Muscle of leg (tissue), 11 donors: ENCODE results near the gene HSH2D. TPM values are rescaled to one million over a fixed set of nuclear protein-coding genes. Genes with fewer than 3 reads are reported as not detected.
A peak's percentile ranks its signal among the peaks of the same experiment; 100 is the strongest.
"Not testable (repeated sequence)": the region's sequence is repeated elsewhere in the genome, so short reads cannot be mapped to it uniquely, and the experiment has no call there.

Experiments used
- DNase-seq: peaks from one replicate; pipeline ENCODE4 v3.0.0; 2013
- H3K27ac ChIP-seq: one replicate; pipeline ENCODE4 v1.5.1; 2013; ENCODE audit warnings: mild to moderate bottlenecking, low read length, control low read depth
- H3K27me3 ChIP-seq: one replicate; pipeline ENCODE4 v1.6.1; 2013; ENCODE audit warnings: low read length; ENCODE audit not compliant: control insufficient read depth, insufficient read depth
- H3K36me3 ChIP-seq: one replicate; pipeline ENCODE4 v1.6.1; 2013; ENCODE audit warnings: low read length; ENCODE audit not compliant: control insufficient read depth, insufficient read depth
- H3K4me1 ChIP-seq: one replicate; pipeline ENCODE4 v1.6.1; 2013; ENCODE audit warnings: low read length; ENCODE audit not compliant: control insufficient read depth, insufficient read depth
- H3K4me3 ChIP-seq: one replicate; pipeline ENCODE4 v1.5.1; 2013; ENCODE audit warnings: low read length, control low read depth
- H3K9me3 ChIP-seq: replicated peaks from 2 replicates; pipeline ENCODE4 v1.6.1; 2013; ENCODE audit warnings: low read depth, low read length; ENCODE audit not compliant: control insufficient read depth
- WGBS: methylation state at CpG from one replicate; pipeline ENCODE4 v1.1.5; 2013; ENCODE audit warnings: missing lambda C conversion rate; ENCODE audit not compliant: insufficient coverage; 5-methylcytosine and 5-hydroxymethylcytosine counted together
- polyA plus RNA-seq, 8 donors: library from polyadenylated mRNA; unstranded; fragments of 120-200 nt; gene quantifications; one replicate each; pipeline versions ENCODE4 v1.2.1 to v1.2.3, GENCODE V29; 2013; ENCODE audit warnings: inconsistent platforms in 1 of 8, low replicate concordance in 1 of 8; ENCODE audit not compliant: insufficient read length in 8 of 8, insufficient read depth in 1 of 8
- total RNA-seq: library from RNA; stranded (reverse); fragments of 120-200 nt; gene quantifications from one replicate; pipeline ENCODE4 v1.2.4, GENCODE V29; 2013

Gene HSH2D
- total and polyA plus RNA-seq, 9 donors = 0.13 to 0.78 (median 0.27) TPM

GRCh38 chr19:16119075-16119857 lies 24.2 kb upstream of the HSH2D start:
- WGBS = 96% methylated on average over 14 of the region's 19 CpGs
- Histone ChIP-seq H3K36me3 (peaks cover 67% of the 10 kb centered on the region), H3K27ac (peak overlapping the region; percentile 29)
- not testable (repeated sequence) for H3K9me3 ChIP-seq, H3K4me1 ChIP-seq, DNase-seq, H3K4me3 ChIP-seq, H3K27me3 ChIP-seq

GRCh38 chr19:16121141-16121540 lies 22.3 kb upstream of the HSH2D start:
- no peak for DNase-seq
- H3K4me1 ChIP-seq = peaks cover 4% of the 10 kb centered on the region
- no peaks in the 10 kb centered on the region for H3K9me3 ChIP-seq
- no peak overlapping the region for H3K27ac ChIP-seq
- 94% methylated on average over 3 of the region's 5 CpGs for WGBS
- H3K27me3 ChIP-seq = no peaks in the 10 kb centered on the region
- H3K36me3 ChIP-seq = peaks cover 79% of the 10 kb centered on the region
- H3K4me3 ChIP-seq = no peak overlapping the region

GRCh38 chr19:16121967-16122366 lies 21.5 kb upstream of the HSH2D start:
- peaks cover 4% of the 10 kb centered on the region for H3K4me1 ChIP-seq
- DNase-seq = no peak
- no peaks in the 10 kb centered on the region for H3K9me3 ChIP-seq
- H3K4me3 ChIP-seq = no peak overlapping the region
- WGBS = 97% methylated on average over 7 of the region's 11 CpGs
- H3K27me3 ChIP-seq = no peaks in the 10 kb centered on the region
- H3K27ac ChIP-seq = no peak overlapping the region
- peaks cover 85% of the 10 kb centered on the region for H3K36me3 ChIP-seq

GRCh38 chr19:16124953-16125352 lies 18.5 kb upstream of the HSH2D start:
- Histone ChIP-seq H3K36me3 (peaks cover 90% of the 10 kb centered on the region), H3K27ac (no peak overlapping the region), H3K4me1 (no peaks in the 10 kb centered on the region), H3K27me3 (no peaks in the 10 kb centered on the region), H3K9me3 (no peaks in the 10 kb centered on the region), H3K4me3 (no peak overlapping the region)
- DNase-seq = no peak
- 83% methylated on average over 12 of the region's 14 CpGs for WGBS

GRCh38 chr19:16125737-16126495 lies 17.6 kb upstream of the HSH2D start:
- 66% methylated on average over 6 of the region's 10 CpGs for WGBS
- no peak overlapping the region for H3K4me3 ChIP-seq

GRCh38 chr19:16127080-16127479 lies 16.4 kb upstream of the HSH2D start:
- H3K4me1 ChIP-seq = no peaks in the 10 kb centered on the region
- no peak for DNase-seq
- H3K4me3 ChIP-seq = no peak overlapping the region
- WGBS = 87% methylated on average over 4 of the region's 11 CpGs
- peaks cover 85% of the 10 kb centered on the region for H3K36me3 ChIP-seq
- H3K27me3 ChIP-seq = no peaks in the 10 kb centered on the region
- H3K9me3 ChIP-seq = no peaks in the 10 kb centered on the region
- no peak overlapping the region for H3K27ac ChIP-seq

More at GRCh38 chr19:16125737-16126495, 17.6 kb upstream of the HSH2D start:
- peaks cover 94% of the 10 kb centered on the region for H3K36me3 ChIP-seq
- DNase-seq = no peak
- H3K27me3 ChIP-seq = no peaks in the 10 kb centered on the region
- H3K9me3 ChIP-seq = no peaks in the 10 kb centered on the region
- no peaks in the 10 kb centered on the region for H3K4me1 ChIP-seq
- no peak overlapping the region for H3K27ac ChIP-seq

- no peak overlapping the region for H3K4me3 ChIP-seq
- H3K9me3 ChIP-seq = no peaks in the 10 kb centered on the region
- 90% methylated on average over 19 of the region's 21 CpGs for WGBS
- no peak for DNase-seq
- H3K4me1 ChIP-seq = no peaks in the 10 kb centered on the region
- no peaks in the 10 kb centered on the region for H3K27me3 ChIP-seq
- peaks cover 85% of the 10 kb centered on the region for H3K36me3 ChIP-seq
- H3K27ac ChIP-seq = no peak overlapping the region
Measured at GRCh38 chr19:16127776-16128371, 15.6 kb upstream of the HSH2D start.

- H3K4me1 ChIP-seq = no peaks in the 10 kb centered on the region
- H3K9me3 ChIP-seq = no peaks in the 10 kb centered on the region
- 97% methylated on average over 3 of the region's 3 CpGs for WGBS
- H3K36me3 ChIP-seq = peaks cover 67% of the 10 kb centered on the region
- H3K27ac ChIP-seq = no peak overlapping the region
- no peaks in the 10 kb centered on the region for H3K27me3 ChIP-seq
- no peak overlapping the region for H3K4me3 ChIP-seq
- DNase-seq = no peak
Measured at GRCh38 chr19:16131648-16132047, 11.8 kb upstream of the HSH2D start.

GRCh38 chr19:16133818-16134217 lies 9.7 kb upstream of the HSH2D start:
- WGBS = 94% methylated on average over 4 of the region's 4 CpGs

GRCh38 chr19:16134510-16134909 lies 9.0 kb upstream of the HSH2D start:
- DNase-seq = no peak
- WGBS = 76% methylated on average over 6 of the region's 7 CpGs
- Histone ChIP-seq H3K27ac (no peak overlapping the region), H3K4me3 (no peak overlapping the region), H3K27me3 (no peaks in the 10 kb centered on the region), H3K4me1 (no peaks in the 10 kb centered on the region), H3K9me3 (no peaks in the 10 kb centered on the region), H3K36me3 (peaks cover 40% of the 10 kb centered on the region)

More at GRCh38 chr19:16133818-16134217, 9.7 kb upstream of the HSH2D start:
- Histone ChIP-seq H3K4me3 (no peak overlapping the region), H3K4me1 (no peaks in the 10 kb centered on the region), H3K27ac (no peak overlapping the region), H3K27me3 (no peaks in the 10 kb centered on the region), H3K9me3 (no peaks in the 10 kb centered on the region), H3K36me3 (peaks cover 47% of the 10 kb centered on the region)
- no peak for DNase-seq
